ENCODE data around the gene PIN4. TPM values are rescaled to one million over a fixed set of nuclear protein-coding genes. Genes with fewer than 3 reads are reported as not detected.

Gene PIN4
- total and polyA plus RNA-seq, 2 of the 8 experiments (the other 6 are each of a cell fraction or from before 2014, with no cell fraction given): 4.8 to 9.4 TPM

DNA sequence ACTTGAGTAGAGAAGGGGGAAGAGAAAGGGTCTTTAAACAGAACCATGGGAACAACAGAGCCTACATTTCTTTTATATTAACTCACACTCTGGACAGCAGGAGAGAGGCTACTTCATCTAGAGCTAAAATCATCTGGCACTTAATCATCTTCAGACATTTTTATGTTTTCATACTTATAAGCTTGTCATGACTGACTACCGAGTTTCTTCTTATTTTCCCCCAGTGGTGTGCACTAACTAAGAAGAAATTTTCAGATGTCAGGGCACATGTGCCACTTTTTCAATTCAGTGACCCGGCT lies 38.0 kb upstream of the PIN4 start (continued):
- TF ChIP-seq TBP (IDR thresholded peaks at IDR 0.05; ENCODE audit: low read depth, low read length): no peak
- no peak for TF ChIP-seq TAF7 (optimal IDR thresholded peaks at IDR 0.05; ENCODE audit: borderline replicate concordance, low read depth, low read length)
- no peak for TF ChIP-seq TEAD4 (IDR thresholded peaks at IDR 0.05; ENCODE audit: low read depth, low read length)
- no peak for TF ChIP-seq SP2 (IDR thresholded peaks at IDR 0.05; ENCODE audit: low read length)
- no peak for TF ChIP-seq CHD2 (IDR thresholded peaks at IDR 0.05; ENCODE audit: low read length)

Measured in H1 (cell line).